Testis (tissue), 2 donors: ENCODE results near the gene SDCBP2.

ENCODE experiments used
- CTCF ChIP-seq, 3 experiments: fragments of 450-650 bp in 2 of 3; fragments of 200-600 bp in 1 of 3; sonication (generic) in 1 of 3; IDR thresholded peaks; one replicate each; pipeline ENCODE4 v1.5.1; 2016 to 2019; ENCODE audit warnings: antibody characterized with exemption in 3 of 3, mild to moderate bottlenecking in 2 of 3, moderate library complexity in 1 of 3
- POLR2A ChIP-seq: fragments of 450-650 bp; IDR thresholded peaks from one replicate; pipeline ENCODE4 v1.6.1; 2017; ENCODE audit warnings: antibody characterized with exemption, mild to moderate bottlenecking, moderate library complexity

- TF ChIP-seq CTCF (IDR thresholded peaks at IDR 0.05) (no peak), POLR2A (no peak)
Observed at GRCh38 chr20:1346315-1346969, 17.5 kb upstream of the SDCBP2 start.
